Bronchial epithelial cell (primary cell): ENCODE measurements around the gene RNASEH2B. TPM values are rescaled to one million over a fixed set of nuclear protein-coding genes. Genes with fewer than 3 reads are reported as not detected.

Experiments used
- DNase-seq: peaks from one replicate; pipeline ENCODE4 v3.0.0-alpha.2; 2010; ENCODE audit warnings: low read depth
- FAIRE-seq: peaks from 2 replicates; lab custom pipeline; 2011; peaks lifted over from hg19 to GRCh38; lab: Jason Lieb, UNC
- H3K27me3 ChIP-seq: 2 replicates; pipeline ENCODE4 v1.5.1; 2011; ENCODE audit warnings: low read length; ENCODE audit not compliant: control insufficient read depth, insufficient read depth
- H3K36me3 ChIP-seq: 2 replicates; pipeline ENCODE4 v1.5.1; 2011; ENCODE audit warnings: low read length; ENCODE audit not compliant: control insufficient read depth, insufficient read depth
- H3K4me3 ChIP-seq: 2 replicates; pipeline ENCODE4 v1.5.1; 2011; ENCODE audit warnings: mild to moderate bottlenecking, low read depth, low read length, control low read depth
- total RNA-seq: library from RNA; depleted of rRNA; stranded (reverse); fragments of >200 nt; gene quantifications from 2 replicates; pipeline ENCODE4 v1.2.1, GENCODE V29; 2014
- TF ChIP-seq, protein P1 (sequence below): IDR thresholded peaks from 2 replicates; pipeline ENCODE4 v1.5.1; 2011; ENCODE audit warnings: mild to moderate bottlenecking, moderate library complexity, low read length, control low read depth, inconsistent platforms; ENCODE audit not compliant: insufficient read depth, severe bottlenecking

RNASEH2B gene
- total RNA-seq, 1 donor from 2014 or later, result 35.0 TPM

DNA sequence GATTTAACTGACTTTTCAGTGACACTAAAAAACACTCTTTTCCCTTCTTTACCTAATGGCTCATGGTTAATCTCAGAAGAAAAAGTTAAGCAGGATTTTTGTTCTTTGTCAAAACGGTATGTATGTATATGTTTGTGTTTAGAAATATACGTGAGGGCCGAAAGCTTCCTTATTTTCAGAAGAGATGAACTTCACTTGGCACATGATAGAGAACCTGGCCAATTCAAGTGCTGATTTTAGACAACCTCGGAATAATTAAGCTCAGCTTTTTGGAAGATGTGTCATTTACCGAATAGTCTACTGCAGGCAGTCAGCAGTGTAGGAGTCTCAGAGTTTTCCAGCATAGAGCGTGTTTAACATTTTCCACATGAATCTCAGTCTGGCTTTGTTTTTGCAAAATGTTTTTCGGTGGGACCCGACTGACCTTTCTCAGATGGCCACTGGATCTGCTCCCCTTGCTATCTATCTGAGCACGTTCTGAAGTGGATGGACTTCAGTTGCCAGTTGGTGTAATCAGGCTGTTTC, 4.6 kb downstream of the RNASEH2B start:
- no peaks in the 10 kb centered on the region for H3K36me3 ChIP-seq
- no peaks in the 10 kb centered on the region for H3K27me3 ChIP-seq
- DNase-seq (no peak), FAIRE-seq (no peak)
- no peak overlapping the region for H3K4me3 ChIP-seq
- TF ChIP-seq, protein P1, sequence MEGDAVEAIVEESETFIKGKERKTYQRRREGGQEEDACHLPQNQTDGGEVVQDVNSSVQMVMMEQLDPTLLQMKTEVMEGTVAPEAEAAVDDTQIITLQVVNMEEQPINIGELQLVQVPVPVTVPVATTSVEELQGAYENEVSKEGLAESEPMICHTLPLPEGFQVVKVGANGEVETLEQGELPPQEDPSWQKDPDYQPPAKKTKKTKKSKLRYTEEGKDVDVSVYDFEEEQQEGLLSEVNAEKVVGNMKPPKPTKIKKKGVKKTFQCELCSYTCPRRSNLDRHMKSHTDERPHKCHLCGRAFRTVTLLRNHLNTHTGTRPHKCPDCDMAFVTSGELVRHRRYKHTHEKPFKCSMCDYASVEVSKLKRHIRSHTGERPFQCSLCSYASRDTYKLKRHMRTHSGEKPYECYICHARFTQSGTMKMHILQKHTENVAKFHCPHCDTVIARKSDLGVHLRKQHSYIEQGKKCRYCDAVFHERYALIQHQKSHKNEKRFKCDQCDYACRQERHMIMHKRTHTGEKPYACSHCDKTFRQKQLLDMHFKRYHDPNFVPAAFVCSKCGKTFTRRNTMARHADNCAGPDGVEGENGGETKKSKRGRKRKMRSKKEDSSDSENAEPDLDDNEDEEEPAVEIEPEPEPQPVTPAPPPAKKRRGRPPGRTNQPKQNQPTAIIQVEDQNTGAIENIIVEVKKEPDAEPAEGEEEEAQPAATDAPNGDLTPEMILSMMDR, result no peak

DNA sequence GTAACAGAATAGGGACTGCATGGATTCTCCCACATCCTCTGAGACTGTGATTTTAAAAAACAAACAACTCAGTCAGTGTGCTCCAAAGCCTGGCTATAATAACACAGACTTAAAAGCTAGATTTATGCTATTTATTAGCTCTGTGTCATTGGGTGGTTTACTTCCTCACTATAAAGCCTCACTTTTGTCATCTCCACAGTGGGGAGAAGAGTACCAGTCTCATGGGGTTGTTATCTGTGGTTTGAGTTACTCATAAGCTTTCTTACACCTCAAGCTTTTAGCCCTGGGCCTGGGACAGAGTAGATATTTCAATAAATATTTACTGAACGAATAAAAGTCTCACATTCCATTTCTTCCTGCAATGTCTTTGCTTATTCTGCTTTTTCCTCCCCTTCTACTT, 5.3 kb downstream of the RNASEH2B start:
- TF ChIP-seq, protein P1, result no peak
- Histone ChIP-seq H3K27me3 (no peaks in the 10 kb centered on the region), H3K36me3 (no peaks in the 10 kb centered on the region), H3K4me3 (no peak overlapping the region)
- DNase-seq, result no peak
- FAIRE-seq, result no peak

GRCh38 chr13:50915565-50915964, 6.0 kb downstream of the RNASEH2B start:
- Histone ChIP-seq H3K36me3 (no peaks in the 10 kb centered on the region), H3K4me3 (no peak overlapping the region), H3K27me3 (no peaks in the 10 kb centered on the region)
- FAIRE-seq (no peak), DNase-seq (no peak)
- TF ChIP-seq, protein P1, result no peak

- DNase-seq (no peak), FAIRE-seq (no peak)
- no peak overlapping the region for H3K4me3 ChIP-seq
- no peaks in the 10 kb centered on the region for H3K36me3 ChIP-seq
- no peaks in the 10 kb centered on the region for H3K27me3 ChIP-seq
- TF ChIP-seq, protein P1, result no peak
Observed at GRCh38 chr13:50916701-50917184, 7.2 kb downstream of the RNASEH2B start.

DNA sequence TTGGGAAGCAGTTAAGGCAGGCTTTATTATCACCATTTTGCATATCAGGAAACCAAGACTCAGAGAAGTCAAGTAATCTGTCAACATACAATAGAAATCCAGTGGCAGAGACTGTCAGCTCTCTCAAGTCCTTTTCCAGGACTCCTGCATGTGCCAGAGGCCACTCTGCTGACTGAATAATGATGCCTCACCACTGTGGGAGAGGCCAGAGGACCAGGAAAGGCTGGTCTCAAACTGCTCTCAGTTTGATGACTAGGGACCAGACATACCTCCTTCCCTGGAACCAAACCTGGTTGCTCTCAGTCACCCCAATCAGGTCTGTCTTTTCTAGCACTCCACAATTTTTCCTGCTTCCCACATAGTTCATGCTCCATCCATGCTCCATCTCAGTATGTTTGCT, 8.0 kb downstream of the RNASEH2B start:
- Histone ChIP-seq H3K27me3 (no peaks in the 10 kb centered on the region), H3K36me3 (peaks cover 1% of the 10 kb centered on the region), H3K4me3 (no peak overlapping the region)
- FAIRE-seq (no peak), DNase-seq (no peak)
- TF ChIP-seq, protein P1, result no peak

DNA sequence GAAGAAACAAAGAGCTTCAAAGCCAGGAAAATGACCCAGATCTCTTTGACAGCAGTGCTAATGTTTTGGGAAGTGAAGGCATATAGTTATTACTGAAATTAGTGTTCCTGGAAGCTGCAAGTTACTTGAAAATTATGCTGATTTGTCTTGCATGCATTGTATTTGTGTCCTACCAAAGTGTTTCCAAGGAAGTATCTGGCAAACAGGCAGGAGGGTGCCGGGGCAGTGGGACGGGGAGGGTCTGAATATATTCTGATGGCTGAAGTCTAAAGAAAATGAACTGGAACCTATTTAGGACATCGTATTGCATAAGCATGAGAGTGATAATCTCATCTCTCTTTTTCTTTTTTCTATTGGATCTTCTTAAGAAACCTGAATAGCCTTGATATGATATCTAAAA, 9.0 kb downstream of the RNASEH2B start:
- Histone ChIP-seq H3K27me3 (no peaks in the 10 kb centered on the region), H3K36me3 (peaks cover 1% of the 10 kb centered on the region), H3K4me3 (no peak overlapping the region)
- FAIRE-seq (no peak), DNase-seq (no peak)
- TF ChIP-seq, protein P1, result no peak
